ENCODE measurements around the gene NDRG2. TPM values are rescaled to one million over a fixed set of nuclear protein-coding genes. Genes with fewer than 3 reads are reported as not detected.

The NDRG2 gene
- under 0.01 TPM in 1 of 2 replicates, not detected in the other for total RNA-seq

DNA sequence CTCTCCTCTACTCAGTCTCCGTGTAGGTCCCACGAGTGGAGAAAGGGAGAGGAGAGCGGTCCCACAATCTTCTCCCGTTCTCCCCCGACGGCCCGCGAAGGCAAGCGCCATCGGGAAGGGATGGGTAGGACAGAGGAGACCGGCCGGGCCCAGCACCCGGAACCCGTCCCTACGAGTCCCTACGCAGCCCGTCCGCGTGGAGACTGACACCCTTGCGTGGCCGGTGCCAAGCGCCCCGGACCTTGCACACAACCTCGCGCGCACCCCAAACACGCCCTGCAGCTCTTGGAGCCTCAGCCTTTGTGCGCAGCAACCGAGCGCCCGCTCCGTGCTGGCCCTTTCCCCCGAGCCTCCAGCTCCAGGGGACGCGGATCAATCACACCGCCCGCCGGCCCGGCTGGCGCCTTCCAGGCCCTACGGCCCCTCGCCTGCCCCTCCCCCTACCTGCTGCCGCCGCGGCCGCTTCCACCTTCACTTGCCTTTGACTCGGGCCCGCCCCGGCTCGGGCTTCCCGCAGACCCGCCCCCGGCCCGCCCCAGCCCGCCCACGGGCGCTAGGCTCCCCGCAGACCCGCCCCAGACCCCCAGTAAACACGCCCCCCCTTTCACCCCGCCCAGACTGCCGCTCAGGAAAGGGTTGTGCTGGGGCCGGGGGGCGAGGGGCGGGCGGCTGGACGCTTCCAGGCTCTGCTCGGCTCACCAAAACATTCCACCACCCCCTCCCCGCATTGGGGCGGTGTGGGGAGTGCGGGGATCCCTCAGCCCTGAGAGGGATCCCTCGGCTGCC is at the start of gene NDRG2:
Gene NDRG2 (minus strand): TSS at position 477 of the 786 bp plus-strand sequence. CDS start 1,746 bp downstream, outside the sequence.
- no peaks in the 10 kb centered on the region for H3K4me1 ChIP-seq (ENCODE audit: insufficient read depth, low read length)
- H2AFZ ChIP-seq (ENCODE audit: low read length): no peak within 1 kb of the TSS
- peak within 1 kb of the TSS; percentile 30 for H3K4me3 ChIP-seq (ENCODE audit: insufficient read depth, low read length)
- peaks cover 66% of the 10 kb centered on the region for H3K27me3 ChIP-seq (ENCODE audit: insufficient read depth, low read length)
- TF ChIP-seq, protein P1, sequence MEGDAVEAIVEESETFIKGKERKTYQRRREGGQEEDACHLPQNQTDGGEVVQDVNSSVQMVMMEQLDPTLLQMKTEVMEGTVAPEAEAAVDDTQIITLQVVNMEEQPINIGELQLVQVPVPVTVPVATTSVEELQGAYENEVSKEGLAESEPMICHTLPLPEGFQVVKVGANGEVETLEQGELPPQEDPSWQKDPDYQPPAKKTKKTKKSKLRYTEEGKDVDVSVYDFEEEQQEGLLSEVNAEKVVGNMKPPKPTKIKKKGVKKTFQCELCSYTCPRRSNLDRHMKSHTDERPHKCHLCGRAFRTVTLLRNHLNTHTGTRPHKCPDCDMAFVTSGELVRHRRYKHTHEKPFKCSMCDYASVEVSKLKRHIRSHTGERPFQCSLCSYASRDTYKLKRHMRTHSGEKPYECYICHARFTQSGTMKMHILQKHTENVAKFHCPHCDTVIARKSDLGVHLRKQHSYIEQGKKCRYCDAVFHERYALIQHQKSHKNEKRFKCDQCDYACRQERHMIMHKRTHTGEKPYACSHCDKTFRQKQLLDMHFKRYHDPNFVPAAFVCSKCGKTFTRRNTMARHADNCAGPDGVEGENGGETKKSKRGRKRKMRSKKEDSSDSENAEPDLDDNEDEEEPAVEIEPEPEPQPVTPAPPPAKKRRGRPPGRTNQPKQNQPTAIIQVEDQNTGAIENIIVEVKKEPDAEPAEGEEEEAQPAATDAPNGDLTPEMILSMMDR (IDR thresholded peaks at IDR 0.05; ENCODE audit: extremely low read depth, low read depth, low read length): no peak
- H3K4me2 ChIP-seq (ENCODE audit: insufficient read depth, low read length): peak within 1 kb of the TSS; percentile 45
- no peaks in the 10 kb centered on the region for H3K36me3 ChIP-seq (ENCODE audit: insufficient read depth, low read length)
- H4K20me1 ChIP-seq (ENCODE audit: insufficient read depth, low read length): no peaks in the 10 kb centered on the region
- DNase-seq (ENCODE audit: insufficient read length, low spot score, missing footprints): peak; percentile 81
- no peaks in the 10 kb centered on the region for H3K79me2 ChIP-seq (ENCODE audit: insufficient read depth, low read length)
- H3K9me3 ChIP-seq (ENCODE audit: low read depth, low read length): no peaks in the 10 kb centered on the region
- H3K27ac ChIP-seq (ENCODE audit: low read depth, low read length): no peak within 1 kb of the TSS

DNA sequence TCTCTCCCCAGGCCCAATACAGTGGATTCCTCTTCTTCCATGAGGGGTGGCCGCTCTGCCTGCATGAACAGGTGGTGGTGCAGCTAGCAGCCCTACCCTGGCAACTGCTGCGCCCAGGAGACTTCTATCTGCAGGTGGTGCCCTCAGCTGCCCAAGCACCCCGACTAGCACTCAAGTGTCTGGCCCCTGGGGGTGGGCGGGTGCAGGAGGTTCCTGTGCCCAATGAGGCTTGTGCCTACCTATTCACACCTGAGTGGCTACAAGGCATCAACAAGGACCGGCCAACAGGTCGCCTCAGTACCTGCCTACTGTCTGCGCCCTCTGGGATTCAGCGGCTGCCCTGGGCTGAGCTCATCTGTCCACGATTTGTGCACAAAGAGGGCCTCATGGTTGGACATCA is 49.1 kb upstream of the NDRG2 start:
- Histone ChIP-seq H2AFZ (ENCODE audit: low read length) (no peak overlapping the region), H3K79me2 (ENCODE audit: insufficient read depth, low read length) (peaks cover 17% of the 10 kb centered on the region), H3K27me3 (ENCODE audit: insufficient read depth, low read length) (no peaks in the 10 kb centered on the region), H3K4me1 (ENCODE audit: insufficient read depth, low read length) (peaks cover 30% of the 10 kb centered on the region), H3K36me3 (ENCODE audit: insufficient read depth, low read length) (peaks cover 56% of the 10 kb centered on the region), H4K20me1 (ENCODE audit: insufficient read depth, low read length) (peaks cover 22% of the 10 kb centered on the region), H3K27ac (ENCODE audit: low read depth, low read length) (no peak overlapping the region), H3K9me3 (ENCODE audit: low read depth, low read length) (no peaks in the 10 kb centered on the region), H3K4me3 (ENCODE audit: insufficient read depth, low read length) (no peak overlapping the region), H3K4me2 (ENCODE audit: insufficient read depth, low read length) (no peak overlapping the region)
- peak; percentile 48 for DNase-seq (ENCODE audit: insufficient read length, low spot score, missing footprints)
- TF ChIP-seq, protein P1 (IDR thresholded peaks at IDR 0.05; ENCODE audit: extremely low read depth, low read depth, low read length): no peak

DNA sequence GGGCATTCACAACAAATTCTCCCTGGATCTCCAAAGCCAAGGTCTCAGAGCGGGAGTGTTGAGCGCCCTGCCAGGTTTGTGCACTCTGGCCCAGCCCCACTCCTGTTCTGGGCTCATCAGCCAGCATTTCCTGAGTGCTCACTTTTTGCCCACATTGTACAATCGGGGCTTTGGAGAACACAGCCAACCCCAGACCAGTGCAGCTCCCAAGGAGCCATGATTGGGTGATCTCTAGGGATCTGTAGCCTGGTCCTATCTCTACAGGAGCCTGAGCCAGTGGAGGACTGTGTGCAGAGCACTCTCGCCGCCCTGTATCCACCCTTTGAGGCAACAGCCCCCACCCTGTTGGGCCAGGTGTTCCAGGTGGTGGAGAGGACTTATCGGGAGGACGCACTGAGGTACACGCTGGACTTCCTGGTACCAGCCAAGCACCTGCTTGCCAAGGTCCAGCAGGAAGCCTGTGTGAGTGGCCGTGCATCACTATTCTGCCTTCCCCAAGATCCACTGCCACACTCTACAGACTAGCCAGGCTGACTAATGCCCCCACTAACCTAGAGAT is 48.0 kb upstream of the NDRG2 start:
- TF ChIP-seq, protein P1 (IDR thresholded peaks at IDR 0.05; ENCODE audit: extremely low read depth, low read depth, low read length): no peak
- DNase-seq (ENCODE audit: insufficient read length, low spot score, missing footprints): peak; percentile 51
- H3K36me3 ChIP-seq (ENCODE audit: insufficient read depth, low read length): peaks cover 45% of the 10 kb centered on the region
- H3K79me2 ChIP-seq (ENCODE audit: insufficient read depth, low read length): peaks cover 17% of the 10 kb centered on the region
- H3K27me3 ChIP-seq (ENCODE audit: insufficient read depth, low read length): no peaks in the 10 kb centered on the region
- peaks cover 35% of the 10 kb centered on the region for H3K4me1 ChIP-seq (ENCODE audit: insufficient read depth, low read length)
- H3K4me2 ChIP-seq (ENCODE audit: insufficient read depth, low read length): peak overlapping the region; percentile 93
- no peak overlapping the region for H2AFZ ChIP-seq (ENCODE audit: low read length)
- peak overlapping the region; percentile 91 for H3K27ac ChIP-seq (ENCODE audit: low read depth, low read length)
- H3K9me3 ChIP-seq (ENCODE audit: low read depth, low read length): no peaks in the 10 kb centered on the region
- H3K4me3 ChIP-seq (ENCODE audit: insufficient read depth, low read length): no peak overlapping the region
- H4K20me1 ChIP-seq (ENCODE audit: insufficient read depth, low read length): peaks cover 22% of the 10 kb centered on the region

DNA sequence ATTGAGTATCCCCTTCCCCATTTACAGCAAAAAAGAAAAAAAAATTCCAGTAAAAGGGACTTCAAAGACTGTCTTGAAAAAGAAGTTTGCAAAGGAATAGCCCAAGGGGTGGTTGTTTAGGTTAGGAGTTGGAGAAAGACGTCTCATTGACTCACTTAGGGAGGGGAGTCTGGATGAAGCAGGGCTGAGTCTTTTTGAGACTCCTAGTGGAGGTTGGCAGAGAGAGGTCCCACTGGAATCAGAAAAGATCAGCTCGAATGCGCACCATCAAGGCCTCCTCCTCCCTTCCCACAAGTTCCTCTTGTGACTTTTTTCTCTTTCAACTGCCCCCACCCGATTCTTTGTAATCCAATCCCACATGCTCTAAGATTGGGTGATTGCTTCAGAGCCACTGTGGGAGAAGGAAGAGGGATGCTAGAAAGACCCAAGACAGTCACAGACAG is 47.2 kb upstream of the NDRG2 start:
- H3K27me3 ChIP-seq (ENCODE audit: insufficient read depth, low read length): no peaks in the 10 kb centered on the region
- H4K20me1 ChIP-seq (ENCODE audit: insufficient read depth, low read length): peaks cover 19% of the 10 kb centered on the region
- peaks cover 37% of the 10 kb centered on the region for H3K36me3 ChIP-seq (ENCODE audit: insufficient read depth, low read length)
- H3K4me1 ChIP-seq (ENCODE audit: insufficient read depth, low read length): peaks cover 35% of the 10 kb centered on the region
- H3K9me3 ChIP-seq (ENCODE audit: low read depth, low read length): no peaks in the 10 kb centered on the region
- TF ChIP-seq, protein P1 (IDR thresholded peaks at IDR 0.05; ENCODE audit: extremely low read depth, low read depth, low read length): no peak
- peak overlapping the region; percentile 48 for H2AFZ ChIP-seq (ENCODE audit: low read length)
- peak overlapping the region; percentile 91 for H3K27ac ChIP-seq (ENCODE audit: low read depth, low read length)
- H3K79me2 ChIP-seq (ENCODE audit: insufficient read depth, low read length): peaks cover 17% of the 10 kb centered on the region
- DNase-seq (ENCODE audit: insufficient read length, low spot score, missing footprints): peak; percentile 99
- H3K4me3 ChIP-seq (ENCODE audit: insufficient read depth, low read length): peak overlapping the region; percentile 76
- H3K4me2 ChIP-seq (ENCODE audit: insufficient read depth, low read length): peak overlapping the region; percentile 93
